ENCODE measurements around the gene MLEC.

MLEC gene

GRCh38 chr12:120642121-120642520 is 44.8 kb upstream of the MLEC start:
- no peak overlapping the region for H3K14ac ChIP-seq (ENCODE audit: low read length)
- no peak overlapping the region for H3K4me3 ChIP-seq (ENCODE audit: low read length in 2 of 2)
- H2AK5ac ChIP-seq (ENCODE audit: low read depth, low read length) = no peak overlapping the region
- no peak for DNase-seq (ENCODE audit: low spot score)
- no peak overlapping the region for H2BK5ac ChIP-seq (ENCODE audit: low read length)
- H3K4me1 ChIP-seq (ENCODE audit: control insufficient read depth in 2 of 2, insufficient read depth in 1 of 2, low read depth in 1 of 2, low read length in 2 of 2) = peaks cover 9 to 11% of the 10 kb centered on the region in 2 donors
- no peaks in the 10 kb centered on the region for H3K36me3 ChIP-seq (replicated peaks in 1 of 2; ENCODE audit: control insufficient read depth in 2 of 2, insufficient read depth in 2 of 2, low read length in 2 of 2)
- no peak overlapping the region for H4K91ac ChIP-seq (ENCODE audit: low read depth, low read length, poor library complexity)
- no peak overlapping the region for H4K8ac ChIP-seq (ENCODE audit: low read depth, low read length)
- no peak overlapping the region for H2BK12ac ChIP-seq (ENCODE audit: low read length)
- H3K9me3 ChIP-seq (replicated peaks in 1 of 2; ENCODE audit: control insufficient read depth in 2 of 2, insufficient read depth in 1 of 2, low read depth in 1 of 2, low read length in 2 of 2) = no peaks in the 10 kb centered on the region
- H2AFZ ChIP-seq (ENCODE audit: low read length) = no peak overlapping the region
- no CpG with 5 or more reads among the region's 9 CpGs for WGBS, 2 donors (ENCODE audit: extremely low coverage in 2 of 2, insufficient read length in 2 of 2, insufficient replicate concordance in 1 of 2)
- H3K27ac ChIP-seq (replicated peaks; ENCODE audit: low read length) = no peak overlapping the region
- no peak overlapping the region for H3K4ac ChIP-seq (ENCODE audit: low read length)
- peaks cover 2 to 82% (median 32%) of the 10 kb centered on the region in 3 experiments for H3K27me3 ChIP-seq (ENCODE audit: control insufficient read depth in 3 of 3, insufficient read depth in 3 of 3, low read depth in 1 of 3, low read length in 3 of 3)
- no peak overlapping the region for H3K18ac ChIP-seq (ENCODE audit: low read length)
- no peaks in the 10 kb centered on the region for H3K79me1 ChIP-seq (ENCODE audit: low read depth, low read length)
- H3K23ac ChIP-seq (ENCODE audit: low read depth, low read length, poor library complexity) = no peak overlapping the region
- no peak overlapping the region for H3K9ac ChIP-seq (ENCODE audit: low read depth, low read length, poor library complexity)
- peak overlapping the region; percentile 13 for H3K4me2 ChIP-seq (ENCODE audit: insufficient read depth, low read length, poor library complexity, severe bottlenecking)
- no peak overlapping the region for H2BK120ac ChIP-seq (ENCODE audit: low read depth, low read length)
- H2BK15ac ChIP-seq (ENCODE audit: low read length) = no peak overlapping the region

- no peak overlapping the region for H3K4ac ChIP-seq (ENCODE audit: low read length)
- no peak overlapping the region for H2BK120ac ChIP-seq (ENCODE audit: low read depth, low read length)
- no peak overlapping the region for H2AFZ ChIP-seq (ENCODE audit: low read length)
- no CpG with 5 or more reads among the region's 4 CpGs for WGBS, 2 donors (ENCODE audit: extremely low coverage in 2 of 2, insufficient read length in 2 of 2, insufficient replicate concordance in 1 of 2)
- no peak overlapping the region for H2BK12ac ChIP-seq (ENCODE audit: low read length)
- H3K27me3 ChIP-seq (ENCODE audit: control insufficient read depth in 3 of 3, insufficient read depth in 3 of 3, low read depth in 1 of 3, low read length in 3 of 3) = peaks cover 2 to 76% (median 32%) of the 10 kb centered on the region in 3 experiments
- no peak for DNase-seq (ENCODE audit: low spot score)
- H3K4me2 ChIP-seq (ENCODE audit: insufficient read depth, low read length, poor library complexity, severe bottlenecking) = no peak overlapping the region
- no peak overlapping the region for H3K14ac ChIP-seq (ENCODE audit: low read length)
- H3K9me3 ChIP-seq (replicated peaks in 1 of 2; ENCODE audit: control insufficient read depth in 2 of 2, insufficient read depth in 1 of 2, low read depth in 1 of 2, low read length in 2 of 2) = no peaks in the 10 kb centered on the region
- H3K4me3 ChIP-seq (ENCODE audit: low read length in 2 of 2) = no peak overlapping the region
- no peak overlapping the region for H3K27ac ChIP-seq (replicated peaks; ENCODE audit: low read length)
- H4K91ac ChIP-seq (ENCODE audit: low read depth, low read length, poor library complexity) = no peak overlapping the region
- no peaks in the 10 kb centered on the region for H3K36me3 ChIP-seq (replicated peaks in 1 of 2; ENCODE audit: control insufficient read depth in 2 of 2, insufficient read depth in 2 of 2, low read length in 2 of 2)
- no peak overlapping the region for H3K23ac ChIP-seq (ENCODE audit: low read depth, low read length, poor library complexity)
- no peak overlapping the region for H2BK5ac ChIP-seq (ENCODE audit: low read length)
- H2AK5ac ChIP-seq (ENCODE audit: low read depth, low read length) = no peak overlapping the region
- no peaks in the 10 kb centered on the region for H3K79me1 ChIP-seq (ENCODE audit: low read depth, low read length)
- no peak overlapping the region for H3K9ac ChIP-seq (ENCODE audit: low read depth, low read length, poor library complexity)
- H3K18ac ChIP-seq (ENCODE audit: low read length) = no peak overlapping the region
- H3K4me1 ChIP-seq (ENCODE audit: control insufficient read depth in 2 of 2, insufficient read depth in 1 of 2, low read depth in 1 of 2, low read length in 2 of 2) = peaks cover 9 to 11% of the 10 kb centered on the region in 2 donors
- H4K8ac ChIP-seq (ENCODE audit: low read depth, low read length) = no peak overlapping the region
- H2BK15ac ChIP-seq (ENCODE audit: low read length) = no peak overlapping the region
Observed at GRCh38 chr12:120642826-120643225, 44.1 kb upstream of the MLEC start.

- H4K91ac ChIP-seq (ENCODE audit: low read depth, low read length, poor library complexity) = no peak overlapping the region
- H3K27ac ChIP-seq (replicated peaks; ENCODE audit: low read length) = no peak overlapping the region
- H3K79me1 ChIP-seq (ENCODE audit: low read depth, low read length) = no peaks in the 10 kb centered on the region
- peaks cover 9 to 11% of the 10 kb centered on the region in 2 donors for H3K4me1 ChIP-seq (ENCODE audit: control insufficient read depth in 2 of 2, insufficient read depth in 1 of 2, low read depth in 1 of 2, low read length in 2 of 2)
- no peak overlapping the region for H2AFZ ChIP-seq (ENCODE audit: low read length)
- H4K8ac ChIP-seq (ENCODE audit: low read depth, low read length) = no peak overlapping the region
- no peak overlapping the region for H3K4me2 ChIP-seq (ENCODE audit: insufficient read depth, low read length, poor library complexity, severe bottlenecking)
- H3K36me3 ChIP-seq (replicated peaks in 1 of 2; ENCODE audit: control insufficient read depth in 2 of 2, insufficient read depth in 2 of 2, low read length in 2 of 2) = no peaks in the 10 kb centered on the region
- H3K4ac ChIP-seq (ENCODE audit: low read length) = no peak overlapping the region
- WGBS, 2 donors (ENCODE audit: extremely low coverage in 2 of 2, insufficient read length in 2 of 2, insufficient replicate concordance in 1 of 2) = no CpG with 5 or more reads among the region's 4 CpGs
- no peak overlapping the region for H3K4me3 ChIP-seq (ENCODE audit: low read length in 2 of 2)
- no peak overlapping the region for H3K18ac ChIP-seq (ENCODE audit: low read length)
- no peak overlapping the region for H3K14ac ChIP-seq (ENCODE audit: low read length)
- no peak overlapping the region for H2BK12ac ChIP-seq (ENCODE audit: low read length)
- no peak overlapping the region for H2BK120ac ChIP-seq (ENCODE audit: low read depth, low read length)
- no peak overlapping the region for H3K23ac ChIP-seq (ENCODE audit: low read depth, low read length, poor library complexity)
- no peak overlapping the region for H2AK5ac ChIP-seq (ENCODE audit: low read depth, low read length)
- no peaks in the 10 kb centered on the region for H3K9me3 ChIP-seq (replicated peaks in 1 of 2; ENCODE audit: control insufficient read depth in 2 of 2, insufficient read depth in 1 of 2, low read depth in 1 of 2, low read length in 2 of 2)
- DNase-seq (ENCODE audit: low spot score) = no peak
- no peak overlapping the region for H2BK15ac ChIP-seq (ENCODE audit: low read length)
- H2BK5ac ChIP-seq (ENCODE audit: low read length) = no peak overlapping the region
- H3K9ac ChIP-seq (ENCODE audit: low read depth, low read length, poor library complexity) = no peak overlapping the region
- H3K27me3 ChIP-seq (ENCODE audit: control insufficient read depth in 3 of 3, insufficient read depth in 3 of 3, low read depth in 1 of 3, low read length in 3 of 3) = peaks cover 2 to 69% (median 32%) of the 10 kb centered on the region in 3 experiments
Observed at GRCh38 chr12:120643574-120643973, 43.4 kb upstream of the MLEC start.

- Histone ChIP-seq H3K9me3 (replicated peaks in 1 of 2; ENCODE audit: control insufficient read depth in 2 of 2, insufficient read depth in 1 of 2, low read depth in 1 of 2, low read length in 2 of 2) (no peaks in the 10 kb centered on the region), H2AFZ (ENCODE audit: low read length) (no peak overlapping the region), H3K4me3 (ENCODE audit: low read length in 2 of 2) (no peak overlapping the region), H3K18ac (ENCODE audit: low read length) (no peak overlapping the region), H2AK5ac (ENCODE audit: low read depth, low read length) (no peak overlapping the region), H3K4me1 (ENCODE audit: control insufficient read depth in 2 of 2, insufficient read depth in 1 of 2, low read depth in 1 of 2, low read length in 2 of 2) (peaks cover 13 to 17% of the 10 kb centered on the region in 2 donors), H3K4ac (ENCODE audit: low read length) (no peak overlapping the region), H3K14ac (ENCODE audit: low read length) (no peak overlapping the region), H3K27me3 (ENCODE audit: control insufficient read depth in 3 of 3, insufficient read depth in 3 of 3, low read depth in 1 of 3, low read length in 3 of 3) (peaks cover 2 to 62% (median 20%) of the 10 kb centered on the region in 3 experiments), H2BK15ac (ENCODE audit: low read length) (no peak overlapping the region), H3K23ac (ENCODE audit: low read depth, low read length, poor library complexity) (no peak overlapping the region), H2BK12ac (ENCODE audit: low read length) (no peak overlapping the region), H3K4me2 (ENCODE audit: insufficient read depth, low read length, poor library complexity, severe bottlenecking) (no peak overlapping the region), H2BK120ac (ENCODE audit: low read depth, low read length) (no peak overlapping the region), H4K8ac (ENCODE audit: low read depth, low read length) (no peak overlapping the region), H3K9ac (ENCODE audit: low read depth, low read length, poor library complexity) (no peak overlapping the region), H3K79me1 (ENCODE audit: low read depth, low read length) (no peaks in the 10 kb centered on the region), H4K91ac (ENCODE audit: low read depth, low read length, poor library complexity) (no peak overlapping the region), H2BK5ac (ENCODE audit: low read length) (no peak overlapping the region), H3K27ac (replicated peaks; ENCODE audit: low read length) (no peak overlapping the region), H3K36me3 (replicated peaks in 1 of 2; ENCODE audit: control insufficient read depth in 2 of 2, insufficient read depth in 2 of 2, low read length in 2 of 2) (no peaks in the 10 kb centered on the region)
- no peak for DNase-seq (ENCODE audit: low spot score)
- no CpG with 5 or more reads among the region's 6 CpGs for WGBS, 2 donors (ENCODE audit: extremely low coverage in 2 of 2, insufficient read length in 2 of 2, insufficient replicate concordance in 1 of 2)
Observed at GRCh38 chr12:120646044-120646443, 40.9 kb upstream of the MLEC start.
